Measurements from ENCODE around the gene TENM3. TPM values are rescaled to one million over a fixed set of nuclear protein-coding genes. Genes with fewer than 3 reads are reported as not detected.
A peak's percentile ranks its signal among the peaks of the same experiment; 100 is the strongest.

The TENM3 gene
- total and polyA plus RNA-seq, 2 donors (not counting 3 experiments of a cell fraction or from before 2014, with no cell fraction given): 3.2 to 6.2 TPM

DNA sequence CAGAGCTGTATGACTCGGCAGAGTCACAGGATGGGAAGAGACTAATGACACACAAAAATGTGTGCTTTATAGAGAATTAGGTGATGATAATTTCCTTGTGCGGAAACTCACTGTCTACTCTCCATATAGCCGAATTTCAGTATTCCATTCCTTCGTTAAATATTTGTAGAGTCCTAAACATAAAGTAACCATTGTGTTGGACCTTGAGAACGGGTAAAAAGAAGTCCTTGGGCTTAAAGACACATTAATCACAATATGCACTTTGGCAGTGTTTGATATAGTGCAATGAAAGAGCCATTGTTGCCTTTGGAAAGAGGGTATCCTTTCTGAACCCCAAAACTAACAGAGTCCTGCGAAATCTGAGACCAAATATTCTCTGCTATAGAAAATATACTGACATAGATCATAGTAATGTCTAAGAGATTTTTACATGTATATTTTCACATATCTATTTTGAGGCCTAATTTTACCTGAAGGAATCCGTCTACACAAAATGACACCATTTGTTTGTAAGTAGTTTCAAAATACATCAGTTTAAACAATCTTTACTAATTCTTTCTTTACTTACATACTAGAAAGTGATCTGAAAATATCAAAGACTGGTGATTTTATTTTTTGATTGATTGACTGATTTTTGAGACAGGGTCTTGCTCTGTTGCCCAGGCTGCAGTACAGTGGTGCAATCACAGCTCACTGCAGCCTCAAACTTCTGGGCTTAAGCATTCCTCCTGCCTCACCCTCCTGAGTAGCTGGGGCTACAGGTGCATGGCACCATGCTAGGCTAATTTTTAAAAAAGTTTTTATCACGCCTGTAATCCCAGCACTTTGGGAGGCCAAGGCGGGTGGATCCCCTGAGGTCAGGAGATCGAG, 377.1 kb downstream of the TENM3 start:
- no peak overlapping the region for H3K27ac ChIP-seq (ENCODE audit: insufficient read depth, low read depth, low read length)
- FAIRE-seq (peak; percentile 8), DNase-seq (ENCODE audit: low read depth, low spot score) (no peak)
- no peaks in the 10 kb centered on the region for H3K9me3 ChIP-seq (replicated peaks; ENCODE audit: control insufficient read depth, insufficient read depth, low read length)
- H3K27me3 ChIP-seq (ENCODE audit: control insufficient read depth in 2 of 2, insufficient read depth in 2 of 2, low read length in 2 of 2): no peaks in the 10 kb centered on the region
- H3K9me1 ChIP-seq (replicated peaks; ENCODE audit: control insufficient read depth, extremely low read depth, insufficient read depth, low read length): no peaks in the 10 kb centered on the region
- dilution Hi-C loops (cut with MboI; ENCODE audit: extremely low pct_ligation_motif_present, low sequenced_read_pairs) (no loop called here), intact Hi-C loops (cut with micrococcal nuclease) (no loop called here)
- TF ChIP-seq EZH2 (IDR thresholded peaks at IDR 0.05; ENCODE audit: borderline replicate concordance, low read depth, low read length, severe bottlenecking): no peak
- TF ChIP-seq, protein P1, sequence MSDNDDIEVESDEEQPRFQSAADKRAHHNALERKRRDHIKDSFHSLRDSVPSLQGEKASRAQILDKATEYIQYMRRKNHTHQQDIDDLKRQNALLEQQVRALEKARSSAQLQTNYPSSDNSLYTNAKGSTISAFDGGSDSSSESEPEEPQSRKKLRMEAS (IDR thresholded peaks at IDR 0.05; ENCODE audit: insufficient read depth, insufficient read length): no peak
- TF ChIP-seq POLR2AphosphoS5 (IDR thresholded peaks at IDR 0.05; ENCODE audit: insufficient read depth, low read depth, low read length): no peak
- no peak for TF ChIP-seq JUN (IDR thresholded peaks at IDR 0.05; ENCODE audit: borderline replicate concordance, insufficient read depth, insufficient read length, low read depth)
- TF ChIP-seq FOS (IDR thresholded peaks at IDR 0.05; ENCODE audit: borderline replicate concordance, insufficient read depth, low read length): no peak
- no peak for TF ChIP-seq POLR2A (IDR thresholded peaks at IDR 0.05; ENCODE audit: low read depth, low read length)
- no peak for TF ChIP-seq MYC (IDR thresholded peaks at IDR 0.05; ENCODE audit: low read depth, low read length)
- TF ChIP-seq, protein P2, sequence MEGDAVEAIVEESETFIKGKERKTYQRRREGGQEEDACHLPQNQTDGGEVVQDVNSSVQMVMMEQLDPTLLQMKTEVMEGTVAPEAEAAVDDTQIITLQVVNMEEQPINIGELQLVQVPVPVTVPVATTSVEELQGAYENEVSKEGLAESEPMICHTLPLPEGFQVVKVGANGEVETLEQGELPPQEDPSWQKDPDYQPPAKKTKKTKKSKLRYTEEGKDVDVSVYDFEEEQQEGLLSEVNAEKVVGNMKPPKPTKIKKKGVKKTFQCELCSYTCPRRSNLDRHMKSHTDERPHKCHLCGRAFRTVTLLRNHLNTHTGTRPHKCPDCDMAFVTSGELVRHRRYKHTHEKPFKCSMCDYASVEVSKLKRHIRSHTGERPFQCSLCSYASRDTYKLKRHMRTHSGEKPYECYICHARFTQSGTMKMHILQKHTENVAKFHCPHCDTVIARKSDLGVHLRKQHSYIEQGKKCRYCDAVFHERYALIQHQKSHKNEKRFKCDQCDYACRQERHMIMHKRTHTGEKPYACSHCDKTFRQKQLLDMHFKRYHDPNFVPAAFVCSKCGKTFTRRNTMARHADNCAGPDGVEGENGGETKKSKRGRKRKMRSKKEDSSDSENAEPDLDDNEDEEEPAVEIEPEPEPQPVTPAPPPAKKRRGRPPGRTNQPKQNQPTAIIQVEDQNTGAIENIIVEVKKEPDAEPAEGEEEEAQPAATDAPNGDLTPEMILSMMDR (IDR thresholded peaks at IDR 0.05; ENCODE audit: extremely low read depth in 1 of 2, insufficient read depth in 1 of 2, low read depth in 1 of 2, low read length in 2 of 2): no peak
- no peaks in the 10 kb centered on the region for H4K20me1 ChIP-seq (replicated peaks; ENCODE audit: control insufficient read depth, extremely low read depth, insufficient read depth, low read length)
- POLR2A ChIA-PET: no interaction called here
- peaks cover 6% of the 10 kb centered on the region for H3K4me1 ChIP-seq (ENCODE audit: control insufficient read depth, extremely low read depth, insufficient read depth, low read length)
- CTCF ChIA-PET: interaction anchor here (1.0 kb wide), 1 partner anchor 14 kb away, joined by 3 read pairs; no protein-coding TSS in a partner anchor
- no peaks in the 10 kb centered on the region for H3K36me3 ChIP-seq (ENCODE audit: control insufficient read depth in 2 of 2, extremely low read depth in 1 of 2, insufficient read depth in 2 of 2, low read length in 2 of 2)
- no peak overlapping the region for H3K9ac ChIP-seq (replicated peaks; ENCODE audit: extremely low read depth, insufficient read depth, low read length)
- H3K4me3 ChIP-seq (replicated peaks in 1 of 3; ENCODE audit: insufficient read depth in 1 of 3, low read depth in 1 of 3, low read length in 3 of 3): no peak overlapping the region
- no peak overlapping the region for H3K4me2 ChIP-seq (ENCODE audit: insufficient read depth, low read length)
- BruUV-seq (replicated peaks): no TSS peak
- no peak overlapping the region for H2AFZ ChIP-seq (ENCODE audit: low read depth, low read length)
- H3K79me2 ChIP-seq (ENCODE audit: control insufficient read depth, insufficient read depth, low read length): no peaks in the 10 kb centered on the region
